ENCODE data around the gene EVPLL. TPM values are rescaled to one million over a fixed set of nuclear protein-coding genes. Genes with fewer than 3 reads are reported as not detected.
A peak's percentile ranks its signal among the peaks of the same experiment; 100 is the strongest.
"Not testable (repeated sequence)": the region's sequence is repeated elsewhere in the genome, so short reads cannot be mapped to it uniquely, and the experiment has no call there.

The EVPLL gene
- polyA plus RNA-seq, 1 donor: not detected

GRCh38 chr17:18361837-18362697, 15.5 kb upstream of the EVPLL start:
- no peak for DNase-seq
- H3K27me3 ChIP-seq (ENCODE audit: control insufficient read depth, insufficient read depth, low read length): no peaks in the 10 kb centered on the region
- peak overlapping the region; percentile 74 for H3K4me3 ChIP-seq (ENCODE audit: low read length)
- no peak overlapping the region for H3K27ac ChIP-seq (ENCODE audit: low read length)
- no peaks in the 10 kb centered on the region for H3K9me3 ChIP-seq (ENCODE audit: control insufficient read depth, low read depth, low read length)
- H3K4me1 ChIP-seq (ENCODE audit: control insufficient read depth, insufficient read depth, low read length): peaks cover 5% of the 10 kb centered on the region
- no peaks in the 10 kb centered on the region for H3K36me3 ChIP-seq (ENCODE audit: control insufficient read depth, insufficient read depth, low read length)
- WGBS (ENCODE audit: insufficient coverage, low lambda C conversion rate): 90% methylated on average over 4 of the region's 15 CpGs

- DNase-seq: peak; percentile 27 to 51
- peaks cover 5% of the 10 kb centered on the region for H3K4me1 ChIP-seq (ENCODE audit: control insufficient read depth, insufficient read depth, low read length)
- peak overlapping the region; percentile 74 for H3K4me3 ChIP-seq (ENCODE audit: low read length)
- no peak overlapping the region for H3K27ac ChIP-seq (ENCODE audit: low read length)
- H3K36me3 ChIP-seq (ENCODE audit: control insufficient read depth, insufficient read depth, low read length): no peaks in the 10 kb centered on the region
- H3K9me3 ChIP-seq (ENCODE audit: control insufficient read depth, low read depth, low read length): no peaks in the 10 kb centered on the region
- no peaks in the 10 kb centered on the region for H3K27me3 ChIP-seq (ENCODE audit: control insufficient read depth, insufficient read depth, low read length)
- no CpG with 5 or more reads among the region's 14 CpGs for WGBS (ENCODE audit: insufficient coverage, low lambda C conversion rate)
Measured at GRCh38 chr17:18362698-18363100, 14.9 kb upstream of the EVPLL start.

GRCh38 chr17:18363101-18364049, 14.2 kb upstream of the EVPLL start, which contains the start of gene SHMT1:
TSS of gene SHMT1 (minus strand) at chr17:18363550. CDS start at chr17:18355981, 7,569 bp downstream.
- no peaks in the 10 kb centered on the region for H3K27me3 ChIP-seq (ENCODE audit: control insufficient read depth, insufficient read depth, low read length)
- peak; percentile 83 to 92 for DNase-seq
- H3K36me3 ChIP-seq (ENCODE audit: control insufficient read depth, insufficient read depth, low read length): no peaks in the 10 kb centered on the region
- WGBS (ENCODE audit: insufficient coverage, low lambda C conversion rate): 29% methylated on average over 1 of the region's 76 CpGs
- H3K4me1 ChIP-seq (ENCODE audit: control insufficient read depth, insufficient read depth, low read length): peaks cover 5% of the 10 kb centered on the region
- H3K9me3 ChIP-seq (ENCODE audit: control insufficient read depth, low read depth, low read length): no peaks in the 10 kb centered on the region
- H3K27ac ChIP-seq (ENCODE audit: low read length): no peak within 1 kb of the TSS
- H3K4me3 ChIP-seq (ENCODE audit: low read length): peak within 1 kb of the TSS; percentile 74

GRCh38 chr17:18364166-18364565, 13.4 kb upstream of the EVPLL start:
- Histone ChIP-seq H3K27me3 (ENCODE audit: control insufficient read depth, insufficient read depth, low read length) (peaks cover 3% of the 10 kb centered on the region), H3K27ac (ENCODE audit: low read length) (no peak overlapping the region), H3K4me3 (ENCODE audit: low read length) (no peak overlapping the region), H3K9me3 (ENCODE audit: control insufficient read depth, low read depth, low read length) (no peaks in the 10 kb centered on the region), H3K4me1 (ENCODE audit: control insufficient read depth, insufficient read depth, low read length) (peaks cover 5% of the 10 kb centered on the region), H3K36me3 (ENCODE audit: control insufficient read depth, insufficient read depth, low read length) (no peaks in the 10 kb centered on the region)
- WGBS (ENCODE audit: insufficient coverage, low lambda C conversion rate): no CpG with 5 or more reads among the region's 6 CpGs
- no peak for DNase-seq

- Histone ChIP-seq H3K27ac (ENCODE audit: low read length) (no peak overlapping the region), H3K36me3 (ENCODE audit: control insufficient read depth, insufficient read depth, low read length) (no peaks in the 10 kb centered on the region), H3K9me3 (ENCODE audit: control insufficient read depth, low read depth, low read length) (no peaks in the 10 kb centered on the region), H3K4me3 (ENCODE audit: low read length) (no peak overlapping the region), H3K4me1 (ENCODE audit: control insufficient read depth, insufficient read depth, low read length) (no peaks in the 10 kb centered on the region), H3K27me3 (ENCODE audit: control insufficient read depth, insufficient read depth, low read length) (peaks cover 4% of the 10 kb centered on the region)
- no peak for DNase-seq
- no CpG with 5 or more reads among the region's 8 CpGs for WGBS (ENCODE audit: insufficient coverage, low lambda C conversion rate)
Measured at GRCh38 chr17:18368946-18369345, 8.6 kb upstream of the EVPLL start.

GRCh38 chr17:18370761-18371160, 6.8 kb upstream of the EVPLL start:
- WGBS (ENCODE audit: insufficient coverage, low lambda C conversion rate): no CpG with 5 or more reads among the region's 5 CpGs
- Histone ChIP-seq H3K27me3 (ENCODE audit: control insufficient read depth, insufficient read depth, low read length) (peaks cover 4% of the 10 kb centered on the region), H3K9me3 (ENCODE audit: control insufficient read depth, low read depth, low read length) (peaks cover 4% of the 10 kb centered on the region), H3K4me3 (ENCODE audit: low read length) (no peak overlapping the region), H3K27ac (ENCODE audit: low read length) (no peak overlapping the region), H3K36me3 (ENCODE audit: control insufficient read depth, insufficient read depth, low read length) (no peaks in the 10 kb centered on the region), H3K4me1 (ENCODE audit: control insufficient read depth, insufficient read depth, low read length) (no peaks in the 10 kb centered on the region)
- DNase-seq: no peak

GRCh38 chr17:18371455-18371854, 6.1 kb upstream of the EVPLL start:
- no peak for DNase-seq
- H3K9me3 ChIP-seq (ENCODE audit: control insufficient read depth, low read depth, low read length): peaks cover 4% of the 10 kb centered on the region
- H3K27ac ChIP-seq (ENCODE audit: low read length): no peak overlapping the region
- peaks cover 4% of the 10 kb centered on the region for H3K27me3 ChIP-seq (ENCODE audit: control insufficient read depth, insufficient read depth, low read length)
- no peaks in the 10 kb centered on the region for H3K36me3 ChIP-seq (ENCODE audit: control insufficient read depth, insufficient read depth, low read length)
- H3K4me1 ChIP-seq (ENCODE audit: control insufficient read depth, insufficient read depth, low read length): no peaks in the 10 kb centered on the region
- H3K4me3 ChIP-seq (ENCODE audit: low read length): no peak overlapping the region
- WGBS (ENCODE audit: insufficient coverage, low lambda C conversion rate): 20% methylated on average over 1 of the region's 7 CpGs

GRCh38 chr17:18373181-18373580, 4.4 kb upstream of the EVPLL start:
- not testable (repeated sequence) for H3K4me3 ChIP-seq (ENCODE audit: low read length); DNase-seq; H3K36me3 ChIP-seq (ENCODE audit: control insufficient read depth, insufficient read depth, low read length); H3K27ac ChIP-seq (ENCODE audit: low read length); H3K9me3 ChIP-seq (ENCODE audit: control insufficient read depth, low read depth, low read length); H3K4me1 ChIP-seq (ENCODE audit: control insufficient read depth, insufficient read depth, low read length); H3K27me3 ChIP-seq (ENCODE audit: control insufficient read depth, insufficient read depth, low read length)
- WGBS (ENCODE audit: insufficient coverage, low lambda C conversion rate): no CpG with 5 or more reads among the region's 6 CpGs

GRCh38 chr17:18374216-18374615, 3.4 kb upstream of the EVPLL start:
- WGBS (ENCODE audit: insufficient coverage, low lambda C conversion rate): 92% methylated on average over 2 of the region's 7 CpGs
- H3K4me3 ChIP-seq (ENCODE audit: low read length): no peak overlapping the region
- no peak overlapping the region for H3K27ac ChIP-seq (ENCODE audit: low read length)
- peaks cover 7% of the 10 kb centered on the region for H3K4me1 ChIP-seq (ENCODE audit: control insufficient read depth, insufficient read depth, low read length)
- no peak for DNase-seq
- no peaks in the 10 kb centered on the region for H3K36me3 ChIP-seq (ENCODE audit: control insufficient read depth, insufficient read depth, low read length)
- H3K9me3 ChIP-seq (ENCODE audit: control insufficient read depth, low read depth, low read length): peaks cover 4% of the 10 kb centered on the region
- H3K27me3 ChIP-seq (ENCODE audit: control insufficient read depth, insufficient read depth, low read length): peaks cover 2% of the 10 kb centered on the region

- H3K4me1 ChIP-seq (ENCODE audit: control insufficient read depth, insufficient read depth, low read length): peaks cover 7% of the 10 kb centered on the region
- peaks cover 8% of the 10 kb centered on the region for H3K9me3 ChIP-seq (ENCODE audit: control insufficient read depth, low read depth, low read length)
- no peak overlapping the region for H3K27ac ChIP-seq (ENCODE audit: low read length)
- peaks cover 8% of the 10 kb centered on the region for H3K27me3 ChIP-seq (ENCODE audit: control insufficient read depth, insufficient read depth, low read length)
- no peak overlapping the region for H3K4me3 ChIP-seq (ENCODE audit: low read length)
- no peaks in the 10 kb centered on the region for H3K36me3 ChIP-seq (ENCODE audit: control insufficient read depth, insufficient read depth, low read length)
- WGBS (ENCODE audit: insufficient coverage, low lambda C conversion rate): no CpG with 5 or more reads among the region's 2 CpGs
- DNase-seq: no peak
Measured at GRCh38 chr17:18378205-18378505, 577 bp downstream of the EVPLL start.

Data from large intestine (tissue), 3 donors.